OCI-LY1 (cell line): Measurements from ENCODE around the gene COG6.

ENCODE experiments used
- H2AFZ ChIP-seq: fragments of 200-600 bp; sonication (generic), shearing (Covaris generic); 2 replicates; pipeline ENCODE4 v1.6.0; 2014; ENCODE audit warnings: antibody characterized with exemption, mild to moderate bottlenecking, low read length
- H3F3A ChIP-seq: fragments of 200-600 bp; sonication (generic), shearing (Covaris generic); 2 replicates; pipeline ENCODE4 v1.6.0; 2014; ENCODE audit warnings: mild to moderate bottlenecking, antibody characterized with exemption, low read length, moderate library complexity; ENCODE audit not compliant: insufficient read depth
- H3K27ac ChIP-seq: fragments of 200-600 bp; sonication (generic); 2 replicates; pipeline ENCODE4 v1.5.1; 2014; ENCODE audit warnings: low read length, mixed run types, mild to moderate bottlenecking, low read depth; ENCODE audit not compliant: poor library complexity, severe bottlenecking
- H3K27me3 ChIP-seq: fragments of 200-600 bp; sonication (generic); 2 replicates; pipeline ENCODE4 v1.6.0; 2014; ENCODE audit warnings: antibody characterized with exemption, mild to moderate bottlenecking, low read length, moderate library complexity; ENCODE audit not compliant: insufficient read depth
- H3K36me3 ChIP-seq: fragments of 200-600 bp; sonication (generic); 2 replicates; pipeline ENCODE4 v1.6.1; 2014; ENCODE audit warnings: mild to moderate bottlenecking, antibody characterized with exemption, low read length, moderate library complexity, mixed read lengths; ENCODE audit not compliant: insufficient read depth
- H3K4me1 ChIP-seq: fragments of 200-600 bp; sonication (generic); 2 replicates; pipeline ENCODE4 v1.5.1; 2014; ENCODE audit warnings: mild to moderate bottlenecking, low read length, moderate library complexity; ENCODE audit not compliant: insufficient read depth, severe bottlenecking
- H3K4me2 ChIP-seq: fragments of 200-600 bp; sonication (generic), shearing (Covaris generic); 2 replicates; pipeline ENCODE4 v1.6.1; 2014; ENCODE audit warnings: low read length
- H3K4me3 ChIP-seq: fragments of 200-600 bp; sonication (generic); 2 replicates; pipeline ENCODE4 v1.5.1; 2014; ENCODE audit warnings: low read length, low read depth, mild to moderate bottlenecking, mixed read lengths; ENCODE audit not compliant: poor library complexity, severe bottlenecking
- H3K79me2 ChIP-seq: fragments of 200-600 bp; shearing (Covaris generic); 2 replicates; pipeline ENCODE4 v1.6.1; 2016; ENCODE audit warnings: mixed run types, low read length, mixed read lengths; ENCODE audit not compliant: insufficient read depth
- H3K9ac ChIP-seq: fragments of 200-600 bp; sonication (generic), shearing (Covaris generic); 2 replicates; pipeline ENCODE4 v1.6.1; 2014; ENCODE audit warnings: mild to moderate bottlenecking, low read length, mixed read lengths
- H3K9me2 ChIP-seq: fragments of 200-600 bp; sonication (generic), shearing (Covaris generic); 2 replicates; pipeline ENCODE4 v1.6.1; 2014; ENCODE audit warnings: low read depth, mild to moderate bottlenecking, low read length, mixed read lengths
- H3K9me3 ChIP-seq: fragments of 200-600 bp; shearing (Covaris generic); 2 replicates; pipeline ENCODE4 v1.6.1; 2014; ENCODE audit warnings: low read length, mixed read lengths
- H4K20me1 ChIP-seq: fragments of 200-600 bp; sonication (generic), shearing (Covaris generic); 2 replicates; pipeline ENCODE4 v1.6.0; 2016; ENCODE audit warnings: mild to moderate bottlenecking, low read length; ENCODE audit not compliant: insufficient read depth
- EZH2 ChIP-seq: fragments of 200-600 bp; sonication (generic), shearing (Covaris generic); IDR thresholded peaks from 2 replicates; pipeline ENCODE4 v1.8.0; 2017; ENCODE audit warnings: borderline replicate concordance, mixed run types, mild to moderate bottlenecking, antibody characterized with exemption, low read length, moderate library complexity, mixed read lengths
- TF ChIP-seq, protein P1 (sequence below): fragments of 200-600 bp; sonication (generic), shearing (Covaris generic); IDR thresholded peaks from 2 replicates; pipeline ENCODE4 v1.5.1; 2017; ENCODE audit warnings: mild to moderate bottlenecking, antibody characterized with exemption, low read length, moderate library complexity, mixed read lengths

COG6 gene

DNA sequence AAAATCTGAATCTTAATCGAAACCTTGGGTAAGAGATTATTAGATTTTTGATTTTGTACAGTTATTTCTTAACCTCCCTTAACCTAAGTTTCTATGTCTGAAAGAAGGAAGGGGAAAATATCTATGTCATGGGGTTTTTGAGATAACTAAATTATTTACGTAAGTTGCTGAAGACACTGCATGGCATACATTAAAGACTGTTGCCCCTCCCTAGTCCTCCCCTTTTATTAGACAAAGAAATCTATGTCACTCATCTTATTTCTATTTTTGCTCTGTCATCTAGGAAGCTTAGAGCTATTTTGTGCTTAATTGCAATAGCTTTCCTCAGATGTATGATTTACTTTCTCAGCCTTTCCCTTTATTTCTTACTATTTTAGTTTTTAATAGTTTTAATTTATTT lies 15.0 kb downstream of the COG6 start:
- Histone ChIP-seq H2AFZ (no peak overlapping the region), H3K4me2 (no peak overlapping the region), H3K27me3 (no peaks in the 10 kb centered on the region), H3K79me2 (no peaks in the 10 kb centered on the region), H3K9ac (no peak overlapping the region), H3K27ac (no peak overlapping the region), H4K20me1 (no peaks in the 10 kb centered on the region), H3K36me3 (peaks cover 16% of the 10 kb centered on the region; the same call in 1 of the 2 replicates), H3F3A (no peaks in the 10 kb centered on the region), H3K4me1 (no peaks in the 10 kb centered on the region), H3K9me3 (no peaks in the 10 kb centered on the region), H3K9me2 (no peaks in the 10 kb centered on the region), H3K4me3 (no peak overlapping the region)
- TF ChIP-seq, protein P1, sequence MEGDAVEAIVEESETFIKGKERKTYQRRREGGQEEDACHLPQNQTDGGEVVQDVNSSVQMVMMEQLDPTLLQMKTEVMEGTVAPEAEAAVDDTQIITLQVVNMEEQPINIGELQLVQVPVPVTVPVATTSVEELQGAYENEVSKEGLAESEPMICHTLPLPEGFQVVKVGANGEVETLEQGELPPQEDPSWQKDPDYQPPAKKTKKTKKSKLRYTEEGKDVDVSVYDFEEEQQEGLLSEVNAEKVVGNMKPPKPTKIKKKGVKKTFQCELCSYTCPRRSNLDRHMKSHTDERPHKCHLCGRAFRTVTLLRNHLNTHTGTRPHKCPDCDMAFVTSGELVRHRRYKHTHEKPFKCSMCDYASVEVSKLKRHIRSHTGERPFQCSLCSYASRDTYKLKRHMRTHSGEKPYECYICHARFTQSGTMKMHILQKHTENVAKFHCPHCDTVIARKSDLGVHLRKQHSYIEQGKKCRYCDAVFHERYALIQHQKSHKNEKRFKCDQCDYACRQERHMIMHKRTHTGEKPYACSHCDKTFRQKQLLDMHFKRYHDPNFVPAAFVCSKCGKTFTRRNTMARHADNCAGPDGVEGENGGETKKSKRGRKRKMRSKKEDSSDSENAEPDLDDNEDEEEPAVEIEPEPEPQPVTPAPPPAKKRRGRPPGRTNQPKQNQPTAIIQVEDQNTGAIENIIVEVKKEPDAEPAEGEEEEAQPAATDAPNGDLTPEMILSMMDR = no peak
- no peak for TF ChIP-seq EZH2

DNA sequence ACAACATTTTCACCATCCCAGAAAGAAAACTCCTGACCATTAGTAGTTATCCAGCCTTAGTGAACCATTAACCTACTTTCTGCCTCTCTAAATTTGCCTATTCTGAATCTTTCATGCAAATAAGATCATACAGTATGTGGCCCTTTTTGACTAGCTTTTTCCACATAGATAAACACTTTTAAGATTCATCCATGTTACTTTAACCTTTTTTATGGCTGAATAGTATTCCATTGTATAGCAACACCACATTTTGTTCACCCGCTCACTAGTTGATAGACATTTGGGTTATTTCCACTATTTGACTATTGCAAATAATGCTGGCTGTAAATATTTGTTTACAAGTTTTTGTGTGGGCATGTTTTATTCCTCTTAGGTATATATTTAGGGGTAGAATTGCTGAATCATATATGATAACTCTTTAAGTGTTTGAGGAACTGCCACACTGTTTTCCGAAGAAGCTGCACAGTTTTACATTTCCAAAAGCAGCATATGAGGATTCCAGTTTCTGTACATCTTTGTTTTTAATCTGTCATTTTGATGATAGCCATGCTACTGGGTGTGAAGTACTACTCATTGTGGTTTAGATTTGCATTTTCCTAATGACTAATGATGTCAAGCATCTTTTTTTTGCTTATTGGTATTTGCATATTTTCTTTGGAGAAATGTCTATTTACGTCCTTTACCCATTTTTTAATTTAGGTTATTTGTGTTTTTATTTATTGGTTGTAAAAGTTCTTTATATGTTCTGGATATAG lies 17.1 kb downstream of the COG6 start:
- no peaks in the 10 kb centered on the region for H3K9me3 ChIP-seq
- no peak overlapping the region for H3K27ac ChIP-seq
- H3K36me3 ChIP-seq = peaks cover 5% of the 10 kb centered on the region; the same call in 1 of the 2 replicates
- H3K4me2 ChIP-seq = no peak overlapping the region
- TF ChIP-seq EZH2 = no peak
- TF ChIP-seq, protein P1 = no peak
- H3K9ac ChIP-seq = no peak overlapping the region
- H3F3A ChIP-seq = no peaks in the 10 kb centered on the region
- no peak overlapping the region for H3K4me3 ChIP-seq
- H3K4me1 ChIP-seq = no peaks in the 10 kb centered on the region
- no peaks in the 10 kb centered on the region for H3K79me2 ChIP-seq
- H4K20me1 ChIP-seq = no peaks in the 10 kb centered on the region
- H3K27me3 ChIP-seq = no peaks in the 10 kb centered on the region
- no peaks in the 10 kb centered on the region for H3K9me2 ChIP-seq
- H2AFZ ChIP-seq = no peak overlapping the region

DNA sequence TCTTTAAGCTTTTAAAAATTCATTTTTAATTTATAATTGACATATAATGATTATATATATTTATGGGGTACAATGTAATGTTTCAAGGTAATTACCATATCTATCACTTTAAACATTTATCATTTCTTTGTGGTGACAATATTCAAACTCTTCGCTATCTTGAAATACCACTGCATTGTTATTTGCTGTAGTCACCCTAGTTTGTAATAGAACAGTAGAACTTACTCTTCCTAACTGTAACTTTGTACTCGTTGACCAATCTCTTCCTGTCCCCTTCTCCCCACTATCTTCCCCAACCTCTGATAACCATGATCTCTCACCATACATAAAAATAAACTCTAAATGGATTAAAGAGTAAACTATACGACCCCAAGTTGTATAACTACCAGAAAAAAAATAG lies 20.4 kb downstream of the COG6 start:
- H3K36me3 ChIP-seq = peaks cover 16% of the 10 kb centered on the region
- no peak overlapping the region for H3K27ac ChIP-seq
- H3K27me3 ChIP-seq = no peaks in the 10 kb centered on the region
- H3K9ac ChIP-seq = no peak overlapping the region
- H2AFZ ChIP-seq = no peak overlapping the region; the same call in 1 of the 2 replicates
- H3K4me2 ChIP-seq = no peak overlapping the region
- H3K9me3 ChIP-seq = no peaks in the 10 kb centered on the region
- no peaks in the 10 kb centered on the region for H3K4me1 ChIP-seq
- no peak overlapping the region for H3K4me3 ChIP-seq
- no peaks in the 10 kb centered on the region for H3K9me2 ChIP-seq
- no peaks in the 10 kb centered on the region for H4K20me1 ChIP-seq
- no peaks in the 10 kb centered on the region for H3K79me2 ChIP-seq
- no peaks in the 10 kb centered on the region for H3F3A ChIP-seq
- TF ChIP-seq, protein P1 = no peak
